Peyer's patch (tissue), 4 donors: ENCODE data around the gene CACNA1S. TPM values are rescaled to one million over a fixed set of nuclear protein-coding genes. Genes with fewer than 3 reads are reported as not detected.

ENCODE experiments used
- DNase-seq, 3 donors: peaks; one replicate each; pipeline ENCODE4 v3.0.0-alpha.2; 2017 to 2019
- H3K27ac ChIP-seq, 4 donors: fragments of 200-600 bp; sonication (generic); one replicate each; pipeline ENCODE4 v1.5.1; 2016 to 2019
- H3K27me3 ChIP-seq, 2 donors: fragments of 200-600 bp; sonication (generic); one replicate each; pipeline ENCODE4 v1.5.1; 2019
- H3K36me3 ChIP-seq, 3 donors: fragments of 200-600 bp; sonication (generic); one replicate each; pipeline ENCODE4 v1.5.1; 2016 to 2019
- H3K4me1 ChIP-seq, 4 donors: fragments of 200-600 bp; sonication (generic); one replicate each; pipeline ENCODE4 v1.5.1; 2016 to 2019
- H3K4me3 ChIP-seq, 4 donors: fragments of 200-600 bp; sonication (generic); 1 replicate in 3 of 4; 2 replicates in 1 of 4; pipeline ENCODE4 v1.5.1; 2016 to 2019; ENCODE audit warnings: mild to moderate bottlenecking in 1 of 4
- H3K9me3 ChIP-seq, 4 donors: fragments of 200-600 bp; sonication (generic); one replicate each; pipeline ENCODE4 v1.5.1; 2016 to 2019; ENCODE audit warnings: mild to moderate bottlenecking in 1 of 4
- POLR2A ChIP-seq, 2 donors: fragments of 450-650 bp; IDR thresholded peaks; one replicate each; pipeline ENCODE4 v1.5.1; 2017; ENCODE audit warnings: antibody characterized with exemption in 2 of 2, mild to moderate bottlenecking in 2 of 2, moderate library complexity in 2 of 2
- total RNA-seq, 4 donors: library from RNA; depleted of rRNA; stranded (reverse); fragments of >200 nt; gene quantifications; one replicate each; pipeline ENCODE4 v1.1.0, GENCODE V29; 2016
- TF ChIP-seq, protein P1 (sequence below), 6 experiments: fragments of 450-650 bp in 4 of 6; fragments of 200-600 bp in 2 of 6; sonication (generic) in 1 of 6; IDR thresholded peaks; one replicate each; pipeline ENCODE4 v1.5.1; 2017 to 2019; ENCODE audit warnings: antibody characterized with exemption in 6 of 6, mild to moderate bottlenecking in 3 of 6, moderate library complexity in 1 of 6

The CACNA1S gene
- total RNA-seq, 4 donors from 2014 or later, result not detected

DNA sequence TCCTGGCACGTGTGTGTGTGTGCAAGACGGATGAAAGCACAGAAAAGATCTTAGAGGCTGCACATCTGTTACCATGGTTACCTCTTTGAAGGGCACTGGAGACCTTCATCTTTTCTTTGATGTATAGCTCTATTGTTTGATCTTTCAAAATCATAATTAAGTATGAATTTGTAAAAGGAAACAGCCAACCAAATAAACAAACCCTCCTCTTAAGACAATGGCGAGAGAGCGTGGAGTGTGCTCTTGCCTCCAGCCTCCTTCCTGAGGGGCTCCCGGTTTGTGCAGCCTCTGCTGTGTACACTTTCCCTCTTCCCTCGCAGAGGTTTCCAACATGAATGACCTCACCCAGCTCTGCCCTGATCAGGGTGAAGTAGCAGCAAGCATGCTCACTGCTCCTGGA is 27.9 kb downstream of the CACNA1S start:
- no peak overlapping the region for H3K27ac ChIP-seq
- no peak for DNase-seq
- H3K4me1 ChIP-seq, result no peaks in the 10 kb centered on the region
- no peak overlapping the region for H3K4me3 ChIP-seq
- TF ChIP-seq POLR2A (IDR thresholded peaks at IDR 0.05), result no peak
- TF ChIP-seq, protein P1, sequence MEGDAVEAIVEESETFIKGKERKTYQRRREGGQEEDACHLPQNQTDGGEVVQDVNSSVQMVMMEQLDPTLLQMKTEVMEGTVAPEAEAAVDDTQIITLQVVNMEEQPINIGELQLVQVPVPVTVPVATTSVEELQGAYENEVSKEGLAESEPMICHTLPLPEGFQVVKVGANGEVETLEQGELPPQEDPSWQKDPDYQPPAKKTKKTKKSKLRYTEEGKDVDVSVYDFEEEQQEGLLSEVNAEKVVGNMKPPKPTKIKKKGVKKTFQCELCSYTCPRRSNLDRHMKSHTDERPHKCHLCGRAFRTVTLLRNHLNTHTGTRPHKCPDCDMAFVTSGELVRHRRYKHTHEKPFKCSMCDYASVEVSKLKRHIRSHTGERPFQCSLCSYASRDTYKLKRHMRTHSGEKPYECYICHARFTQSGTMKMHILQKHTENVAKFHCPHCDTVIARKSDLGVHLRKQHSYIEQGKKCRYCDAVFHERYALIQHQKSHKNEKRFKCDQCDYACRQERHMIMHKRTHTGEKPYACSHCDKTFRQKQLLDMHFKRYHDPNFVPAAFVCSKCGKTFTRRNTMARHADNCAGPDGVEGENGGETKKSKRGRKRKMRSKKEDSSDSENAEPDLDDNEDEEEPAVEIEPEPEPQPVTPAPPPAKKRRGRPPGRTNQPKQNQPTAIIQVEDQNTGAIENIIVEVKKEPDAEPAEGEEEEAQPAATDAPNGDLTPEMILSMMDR (IDR thresholded peaks at IDR 0.05), result no peak
- H3K9me3 ChIP-seq, result no peaks in the 10 kb centered on the region
- no peaks in the 10 kb centered on the region for H3K27me3 ChIP-seq
- no peaks in the 10 kb centered on the region for H3K36me3 ChIP-seq

DNA sequence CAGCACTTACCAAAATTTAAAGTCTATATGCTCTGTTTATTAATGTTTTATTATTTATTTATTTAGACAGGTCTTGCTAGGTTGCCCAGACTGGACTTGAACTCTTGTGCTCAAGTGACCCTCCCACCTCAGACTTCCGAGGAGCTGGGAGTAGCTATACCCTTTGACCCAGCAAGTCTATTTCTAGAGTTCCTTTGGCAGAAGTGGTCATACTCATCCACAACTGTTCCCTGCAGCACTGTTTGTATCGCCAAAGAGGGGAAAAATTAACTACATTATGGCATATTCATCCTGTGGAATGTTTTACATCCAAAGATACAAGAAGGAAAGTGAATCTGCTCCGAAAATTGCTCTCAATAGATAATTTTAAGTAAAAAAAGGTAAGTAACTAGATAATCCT is 28.5 kb downstream of the CACNA1S start:
- TF ChIP-seq, protein P1 (IDR thresholded peaks at IDR 0.05), result no peak
- TF ChIP-seq POLR2A (IDR thresholded peaks at IDR 0.05), result no peak
- Histone ChIP-seq H3K36me3 (no peaks in the 10 kb centered on the region), H3K27me3 (no peaks in the 10 kb centered on the region), H3K9me3 (no peaks in the 10 kb centered on the region), H3K4me1 (no peaks in the 10 kb centered on the region), H3K4me3 (no peak overlapping the region), H3K27ac (no peak overlapping the region)
- DNase-seq, result no peak

DNA sequence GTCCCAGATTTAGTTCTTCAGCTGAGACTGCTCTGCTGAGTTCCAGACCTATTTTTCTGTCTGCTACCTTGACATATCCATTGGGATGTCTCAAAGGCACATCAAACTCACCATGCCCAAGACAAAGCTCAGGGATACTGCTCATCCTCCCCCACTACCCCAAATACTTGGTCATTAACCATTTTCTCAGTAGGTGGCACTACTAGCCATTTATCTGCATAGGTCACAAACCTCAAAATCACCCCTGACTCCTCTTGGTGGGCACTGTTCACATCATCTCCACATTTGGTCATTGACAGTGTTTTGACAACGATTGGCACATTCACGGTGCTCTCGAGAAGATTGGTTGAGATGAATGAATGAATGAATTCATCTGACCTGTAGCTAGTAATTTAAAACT is 32.1 kb downstream of the CACNA1S start:
- Histone ChIP-seq H3K36me3 (no peaks in the 10 kb centered on the region), H3K27ac (no peak overlapping the region), H3K27me3 (no peaks in the 10 kb centered on the region), H3K9me3 (no peaks in the 10 kb centered on the region), H3K4me3 (no peak overlapping the region), H3K4me1 (no peaks in the 10 kb centered on the region)
- TF ChIP-seq POLR2A (IDR thresholded peaks at IDR 0.05), result no peak
- TF ChIP-seq, protein P1 (IDR thresholded peaks at IDR 0.05), result no peak
- DNase-seq, result no peak

DNA sequence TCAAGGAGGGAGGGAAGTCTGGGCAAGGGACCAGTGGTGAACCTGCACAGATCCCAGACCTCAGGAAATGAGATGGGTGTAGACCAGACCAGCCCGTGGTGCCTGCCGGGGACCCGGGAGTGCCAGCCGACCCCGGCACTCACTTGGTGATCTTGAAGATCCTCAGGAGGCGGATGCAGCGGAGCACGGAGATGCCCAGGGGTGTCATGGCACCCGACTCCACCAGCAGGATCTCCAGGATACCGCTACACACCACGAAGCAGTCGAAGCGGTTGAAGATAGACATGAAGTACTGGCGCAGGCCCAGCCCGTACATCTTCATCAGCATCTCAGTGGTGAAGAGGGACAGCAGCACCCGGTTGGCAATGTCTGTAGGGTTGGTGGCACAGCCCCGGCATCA is 34.5 kb downstream of the CACNA1S start:
- Histone ChIP-seq H3K27ac (no peak overlapping the region), H3K4me3 (no peak overlapping the region), H3K4me1 (no peaks in the 10 kb centered on the region), H3K36me3 (no peaks in the 10 kb centered on the region), H3K27me3 (no peaks in the 10 kb centered on the region), H3K9me3 (no peaks in the 10 kb centered on the region)
- no peak for DNase-seq
- TF ChIP-seq, protein P1 (IDR thresholded peaks at IDR 0.05), result no peak
- TF ChIP-seq POLR2A (IDR thresholded peaks at IDR 0.05), result no peak

DNA sequence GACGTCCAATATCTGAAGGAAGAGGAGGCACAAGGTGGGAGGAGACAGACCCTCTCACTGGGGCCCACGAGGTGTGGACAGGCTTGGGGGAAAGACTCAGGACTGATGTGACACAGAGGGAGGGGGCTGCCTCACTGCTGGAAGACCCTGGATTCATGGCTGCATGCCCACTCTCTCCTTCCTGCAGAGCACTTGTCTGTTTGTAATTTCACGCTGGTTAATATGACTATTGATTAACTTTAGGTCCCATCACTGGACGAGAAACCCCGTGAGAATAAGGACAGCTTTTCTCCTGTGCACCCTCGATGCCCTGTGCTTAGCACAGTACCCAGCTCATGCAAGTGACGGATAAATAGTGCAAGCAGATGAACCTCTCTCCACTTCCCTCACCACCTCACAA is 35.1 kb downstream of the CACNA1S start:
- Histone ChIP-seq H3K9me3 (no peaks in the 10 kb centered on the region), H3K4me3 (no peak overlapping the region), H3K4me1 (no peaks in the 10 kb centered on the region), H3K36me3 (no peaks in the 10 kb centered on the region), H3K27me3 (no peaks in the 10 kb centered on the region), H3K27ac (no peak overlapping the region)
- DNase-seq, result no peak
- TF ChIP-seq POLR2A (IDR thresholded peaks at IDR 0.05), result no peak
- TF ChIP-seq, protein P1 (IDR thresholded peaks at IDR 0.05), result no peak

DNA sequence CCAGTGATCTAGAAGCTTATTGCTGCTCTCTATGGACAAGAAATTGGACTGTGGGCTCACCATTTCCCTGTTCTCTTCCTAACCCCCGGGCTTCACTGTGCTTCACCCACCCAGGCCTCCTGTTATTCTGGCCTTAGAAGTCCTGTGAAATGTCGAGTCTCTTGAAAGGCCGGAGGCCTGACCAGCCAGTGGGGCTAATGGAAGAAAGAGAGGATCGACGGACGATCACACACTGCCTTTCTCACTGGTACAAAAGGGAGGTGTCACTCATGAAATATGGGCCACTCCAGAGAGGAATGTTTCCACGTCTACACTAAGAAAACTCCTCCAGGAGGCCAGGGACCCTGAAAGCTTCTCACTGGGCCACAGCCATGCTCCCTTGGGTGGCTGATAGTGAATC is 36.1 kb downstream of the CACNA1S start:
- Histone ChIP-seq H3K9me3 (no peaks in the 10 kb centered on the region), H3K27ac (no peak overlapping the region), H3K27me3 (no peaks in the 10 kb centered on the region), H3K36me3 (no peaks in the 10 kb centered on the region), H3K4me3 (no peak overlapping the region), H3K4me1 (no peaks in the 10 kb centered on the region)
- DNase-seq, result no peak
- TF ChIP-seq, protein P1 (IDR thresholded peaks at IDR 0.05), result no peak
- no peak for TF ChIP-seq POLR2A (IDR thresholded peaks at IDR 0.05)
